Measurements from ENCODE around the gene ARID4B.

The ARID4B gene

DNA sequence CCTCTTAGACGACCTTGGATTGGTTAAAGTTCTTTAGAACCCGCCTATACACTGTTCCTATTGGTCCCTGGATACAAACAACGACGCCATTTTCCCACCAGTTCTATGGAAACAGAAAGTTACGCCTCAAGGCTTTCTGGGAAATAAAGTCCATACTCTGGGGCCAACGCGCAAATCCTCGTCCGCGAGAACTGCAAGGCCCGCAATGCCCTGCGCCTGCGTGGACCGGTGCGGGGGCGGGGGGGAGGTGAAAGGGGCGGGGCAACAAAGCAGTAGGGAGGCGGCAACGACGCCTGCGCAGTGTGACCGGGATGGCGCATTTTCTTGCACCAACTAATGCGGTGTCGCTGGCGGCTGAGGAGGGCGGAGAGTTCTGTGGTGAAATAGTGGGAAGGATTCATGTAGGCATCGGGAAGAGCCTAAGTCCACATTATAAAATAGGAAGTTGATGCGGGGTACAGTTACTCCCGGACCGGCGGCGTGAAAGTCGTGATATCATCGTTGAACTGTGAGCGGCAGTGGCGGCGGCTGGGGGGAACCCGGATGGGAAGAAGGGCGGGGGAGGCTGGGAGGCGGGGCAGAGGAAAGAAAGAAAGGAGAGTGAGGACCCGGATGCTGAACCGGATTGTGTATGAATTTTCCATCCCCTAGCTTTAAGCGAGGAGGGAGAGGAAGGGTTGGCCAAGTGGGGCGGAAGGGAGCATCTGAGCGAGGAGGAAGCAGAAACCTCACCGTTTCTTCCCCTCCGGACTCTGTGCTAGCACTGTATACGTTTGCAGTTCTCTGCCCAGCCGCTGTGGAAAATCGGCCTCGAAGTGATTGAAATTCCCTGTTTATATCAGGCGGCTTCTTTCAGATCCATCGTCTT is 526 bp upstream of the ARID4B start, which contains the start of gene GGPS1:
Gene GGPS1, plus strand, starts transcription at position 300 of the 868 bp plus-strand sequence. CDS start 6,695 bp downstream, outside the sequence.
- TF ChIP-seq, protein P1, sequence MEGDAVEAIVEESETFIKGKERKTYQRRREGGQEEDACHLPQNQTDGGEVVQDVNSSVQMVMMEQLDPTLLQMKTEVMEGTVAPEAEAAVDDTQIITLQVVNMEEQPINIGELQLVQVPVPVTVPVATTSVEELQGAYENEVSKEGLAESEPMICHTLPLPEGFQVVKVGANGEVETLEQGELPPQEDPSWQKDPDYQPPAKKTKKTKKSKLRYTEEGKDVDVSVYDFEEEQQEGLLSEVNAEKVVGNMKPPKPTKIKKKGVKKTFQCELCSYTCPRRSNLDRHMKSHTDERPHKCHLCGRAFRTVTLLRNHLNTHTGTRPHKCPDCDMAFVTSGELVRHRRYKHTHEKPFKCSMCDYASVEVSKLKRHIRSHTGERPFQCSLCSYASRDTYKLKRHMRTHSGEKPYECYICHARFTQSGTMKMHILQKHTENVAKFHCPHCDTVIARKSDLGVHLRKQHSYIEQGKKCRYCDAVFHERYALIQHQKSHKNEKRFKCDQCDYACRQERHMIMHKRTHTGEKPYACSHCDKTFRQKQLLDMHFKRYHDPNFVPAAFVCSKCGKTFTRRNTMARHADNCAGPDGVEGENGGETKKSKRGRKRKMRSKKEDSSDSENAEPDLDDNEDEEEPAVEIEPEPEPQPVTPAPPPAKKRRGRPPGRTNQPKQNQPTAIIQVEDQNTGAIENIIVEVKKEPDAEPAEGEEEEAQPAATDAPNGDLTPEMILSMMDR (IDR thresholded peaks at IDR 0.05; ENCODE audit: borderline replicate concordance, insufficient read depth, low read depth, low read length): 0 out of 2 replicates have a peak, but pooled peaks have one; percentile 7

DNA sequence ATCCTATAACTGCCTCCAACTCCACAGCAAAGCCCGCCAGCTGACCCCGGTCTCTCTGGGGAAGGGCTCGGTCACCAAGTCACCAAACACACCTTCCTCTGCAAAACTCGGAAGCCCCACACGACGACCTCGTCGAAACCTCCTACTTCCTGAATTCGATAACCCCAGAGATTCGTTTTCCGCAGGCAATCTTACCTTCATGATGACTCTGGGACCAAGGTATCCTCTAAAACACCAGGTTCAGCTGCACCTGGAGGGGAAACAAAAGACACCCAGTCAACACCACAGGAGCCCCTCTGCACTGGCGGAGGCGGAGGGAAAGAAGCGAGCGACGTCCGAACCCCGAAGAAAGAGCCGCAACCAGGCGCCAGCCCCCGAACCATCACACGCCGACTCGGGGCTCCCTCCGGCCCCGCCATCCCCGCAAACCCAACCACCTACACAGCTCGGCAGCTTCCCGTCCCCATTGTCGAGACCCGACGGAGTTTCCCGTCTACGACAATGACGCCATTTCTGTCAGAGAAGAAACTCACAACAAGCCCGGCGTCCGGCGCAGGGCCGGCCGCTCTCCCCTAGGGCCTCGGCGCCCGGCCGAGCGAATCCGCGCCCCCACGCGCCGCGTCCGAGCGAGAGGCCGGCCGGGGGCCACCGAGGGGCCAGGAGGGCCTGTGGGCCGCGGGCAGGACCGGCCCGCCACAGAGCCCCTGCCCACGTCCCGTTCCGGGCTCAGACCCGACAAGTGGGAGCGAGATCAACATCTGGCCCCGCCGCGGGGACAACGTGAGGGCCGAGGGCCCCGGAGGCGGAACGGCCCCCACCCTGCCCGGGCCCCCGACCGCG is 1.0 kb downstream of the ARID4B start:
- TF ChIP-seq, protein P1 (IDR thresholded peaks at IDR 0.05; ENCODE audit: borderline replicate concordance, insufficient read depth, low read depth, low read length): no peak
- H3K4me3 ChIP-seq (ENCODE audit: low read depth, low read length): peak overlapping the region; percentile 96

More for the DNA sequence above, 526 bp upstream of the ARID4B start, which contains the start of gene GGPS1:
- H3K4me3 ChIP-seq (ENCODE audit: low read depth, low read length): peak within 1 kb of the TSS; percentile 96

DNA sequence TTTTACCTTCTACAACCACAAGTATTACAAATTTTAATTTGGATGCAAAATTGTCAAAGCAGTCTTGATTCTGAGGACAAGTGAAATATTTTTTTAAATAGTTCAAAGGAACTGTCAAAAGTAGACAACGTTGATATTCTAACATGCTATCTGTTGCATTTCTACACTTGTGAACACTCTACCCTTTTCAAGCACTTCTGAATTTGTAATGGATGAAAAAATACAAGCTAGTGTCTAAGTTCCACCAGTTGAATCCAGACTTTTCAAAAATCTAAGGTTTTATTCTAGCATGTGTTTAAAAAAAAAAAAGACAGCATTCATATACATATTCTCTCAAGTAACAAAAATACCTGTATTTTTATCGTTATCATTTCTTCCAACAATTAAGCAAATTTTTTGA is 2.1 kb downstream of the ARID4B start:
- H3K4me3 ChIP-seq (ENCODE audit: low read depth, low read length): no peak overlapping the region
- TF ChIP-seq, protein P1 (IDR thresholded peaks at IDR 0.05; ENCODE audit: borderline replicate concordance, insufficient read depth, low read depth, low read length): no peak

DNA sequence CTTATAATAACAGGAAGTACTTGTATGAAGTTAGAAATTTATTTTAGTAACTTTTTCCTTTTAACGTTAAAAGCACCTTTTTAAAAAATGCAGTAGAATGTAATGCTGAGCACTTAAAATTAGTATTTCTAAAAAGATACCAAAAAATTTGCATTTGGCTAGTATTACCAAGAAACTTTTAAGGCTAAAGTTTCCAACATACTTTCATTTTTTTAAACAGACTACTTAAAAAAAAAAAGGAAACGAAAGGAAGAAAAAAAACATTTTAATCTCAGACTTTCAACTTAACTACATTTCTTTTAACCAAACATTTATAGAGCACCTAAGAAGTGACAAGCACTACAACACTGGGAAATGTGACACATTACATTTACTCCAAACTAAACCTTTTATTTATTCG is 2.8 kb downstream of the ARID4B start:
- TF ChIP-seq, protein P1 (IDR thresholded peaks at IDR 0.05; ENCODE audit: borderline replicate concordance, insufficient read depth, low read depth, low read length): no peak
- no peak overlapping the region for H3K4me3 ChIP-seq (ENCODE audit: low read depth, low read length)

GRCh38 chr1:235324296-235324695 is 3.7 kb downstream of the ARID4B start:
- no peak overlapping the region for H3K4me3 ChIP-seq (ENCODE audit: low read depth, low read length)
- TF ChIP-seq, protein P1 (IDR thresholded peaks at IDR 0.05; ENCODE audit: borderline replicate concordance, insufficient read depth, low read depth, low read length): no peak

GRCh38 chr1:235320521-235321179 is 7.3 kb downstream of the ARID4B start:
- H3K4me3 ChIP-seq (ENCODE audit: low read depth, low read length): no peak overlapping the region
- TF ChIP-seq, protein P1 (IDR thresholded peaks at IDR 0.05; ENCODE audit: borderline replicate concordance, insufficient read depth, low read depth, low read length): no peak
